Ishikawa (cell line): ENCODE results near the gene ST3GAL5.

Experiments used
- CEBPB ChIP-seq: IDR thresholded peaks from 2 replicates; pipeline ENCODE4 v1.6.1; 2012
- CREB1 ChIP-seq: IDR thresholded peaks from 2 replicates; pipeline ENCODE4 v1.6.1; 2012; ENCODE audit warnings: low read depth
- EGR1 ChIP-seq: IDR thresholded peaks from 2 replicates; pipeline ENCODE4 v1.6.1; 2012
- EP300 ChIP-seq: IDR thresholded peaks from 2 replicates; pipeline ENCODE4 v1.6.1; 2012; ENCODE audit warnings: borderline replicate concordance
- FOXM1 ChIP-seq: IDR thresholded peaks from 2 replicates; pipeline ENCODE4 v1.6.1; 2012; ENCODE audit warnings: low read depth, borderline replicate concordance
- NFIC ChIP-seq: IDR thresholded peaks from 2 replicates; pipeline ENCODE4 v1.6.1; 2012
- RAD21 ChIP-seq: IDR thresholded peaks from 2 replicates; pipeline ENCODE4 v1.6.1; 2012; ENCODE audit warnings: low read depth
- TAF1 ChIP-seq: IDR thresholded peaks from 2 replicates; pipeline ENCODE4 v1.6.1; 2012; ENCODE audit warnings: low read depth, mild to moderate bottlenecking
- TCF12 ChIP-seq: IDR thresholded peaks from 2 replicates; pipeline ENCODE4 v1.6.1; 2012; ENCODE audit warnings: low read depth
- TEAD4 ChIP-seq: IDR thresholded peaks from 2 replicates; pipeline ENCODE4 v1.6.1; 2012
- USF1 ChIP-seq: IDR thresholded peaks from 2 replicates; pipeline ENCODE4 v1.6.1; 2012
- YY1 ChIP-seq: IDR thresholded peaks from 2 replicates; pipeline ENCODE4 v1.6.1; 2012; ENCODE audit warnings: low read depth
- ZBTB7A ChIP-seq: IDR thresholded peaks from 2 replicates; pipeline ENCODE4 v1.6.1; 2012; ENCODE audit warnings: low read depth
- TF ChIP-seq, protein P1 (sequence below): IDR thresholded peaks from 2 replicates; pipeline ENCODE4 v1.6.1; 2012
- TF ChIP-seq, protein P2 (sequence below): IDR thresholded peaks from 2 replicates; pipeline ENCODE4 v1.6.1; 2012; ENCODE audit warnings: low read depth, mild to moderate bottlenecking

ST3GAL5 gene

DNA sequence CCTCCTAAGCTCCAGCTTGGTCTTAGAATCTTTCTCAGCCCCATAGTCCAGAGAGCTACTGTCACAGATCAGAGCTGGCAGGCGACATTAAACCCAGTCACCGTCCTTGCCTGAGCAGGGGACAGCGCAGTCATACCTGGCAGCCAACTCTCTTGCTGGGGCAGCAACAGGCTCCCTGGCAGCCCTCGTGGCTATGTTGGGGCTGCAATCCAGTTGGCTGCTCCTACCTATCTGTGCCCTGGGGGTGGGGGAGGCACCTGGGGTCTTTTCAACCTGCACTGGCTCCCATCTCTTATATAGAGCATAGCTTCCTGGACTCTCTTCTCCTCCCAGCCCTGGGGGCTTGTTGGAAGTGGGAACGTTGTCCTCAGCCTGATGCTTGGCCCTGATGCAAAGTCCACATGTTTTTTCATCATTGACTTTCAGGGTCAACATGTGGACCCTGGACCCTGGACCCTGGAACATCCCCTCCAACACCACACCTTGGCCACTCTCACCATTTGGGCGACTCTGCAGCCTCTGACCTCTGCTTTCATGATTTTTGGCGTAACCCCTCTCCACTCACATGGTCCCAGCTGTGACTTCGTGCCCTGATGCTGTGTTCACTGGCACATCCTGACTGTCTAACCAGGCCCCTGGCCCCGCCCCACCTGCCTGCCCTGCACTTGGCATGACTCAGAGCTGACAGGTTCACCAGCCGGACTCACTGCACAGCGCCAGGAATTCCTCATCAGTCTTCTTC, 89.4 kb downstream of the ST3GAL5 start:
- TF ChIP-seq CREB1: no peak
- TF ChIP-seq FOXM1: no peak
- TF ChIP-seq, protein P1, sequence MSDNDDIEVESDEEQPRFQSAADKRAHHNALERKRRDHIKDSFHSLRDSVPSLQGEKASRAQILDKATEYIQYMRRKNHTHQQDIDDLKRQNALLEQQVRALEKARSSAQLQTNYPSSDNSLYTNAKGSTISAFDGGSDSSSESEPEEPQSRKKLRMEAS: no peak
- no peak for TF ChIP-seq TEAD4

- TF ChIP-seq, protein P2, sequence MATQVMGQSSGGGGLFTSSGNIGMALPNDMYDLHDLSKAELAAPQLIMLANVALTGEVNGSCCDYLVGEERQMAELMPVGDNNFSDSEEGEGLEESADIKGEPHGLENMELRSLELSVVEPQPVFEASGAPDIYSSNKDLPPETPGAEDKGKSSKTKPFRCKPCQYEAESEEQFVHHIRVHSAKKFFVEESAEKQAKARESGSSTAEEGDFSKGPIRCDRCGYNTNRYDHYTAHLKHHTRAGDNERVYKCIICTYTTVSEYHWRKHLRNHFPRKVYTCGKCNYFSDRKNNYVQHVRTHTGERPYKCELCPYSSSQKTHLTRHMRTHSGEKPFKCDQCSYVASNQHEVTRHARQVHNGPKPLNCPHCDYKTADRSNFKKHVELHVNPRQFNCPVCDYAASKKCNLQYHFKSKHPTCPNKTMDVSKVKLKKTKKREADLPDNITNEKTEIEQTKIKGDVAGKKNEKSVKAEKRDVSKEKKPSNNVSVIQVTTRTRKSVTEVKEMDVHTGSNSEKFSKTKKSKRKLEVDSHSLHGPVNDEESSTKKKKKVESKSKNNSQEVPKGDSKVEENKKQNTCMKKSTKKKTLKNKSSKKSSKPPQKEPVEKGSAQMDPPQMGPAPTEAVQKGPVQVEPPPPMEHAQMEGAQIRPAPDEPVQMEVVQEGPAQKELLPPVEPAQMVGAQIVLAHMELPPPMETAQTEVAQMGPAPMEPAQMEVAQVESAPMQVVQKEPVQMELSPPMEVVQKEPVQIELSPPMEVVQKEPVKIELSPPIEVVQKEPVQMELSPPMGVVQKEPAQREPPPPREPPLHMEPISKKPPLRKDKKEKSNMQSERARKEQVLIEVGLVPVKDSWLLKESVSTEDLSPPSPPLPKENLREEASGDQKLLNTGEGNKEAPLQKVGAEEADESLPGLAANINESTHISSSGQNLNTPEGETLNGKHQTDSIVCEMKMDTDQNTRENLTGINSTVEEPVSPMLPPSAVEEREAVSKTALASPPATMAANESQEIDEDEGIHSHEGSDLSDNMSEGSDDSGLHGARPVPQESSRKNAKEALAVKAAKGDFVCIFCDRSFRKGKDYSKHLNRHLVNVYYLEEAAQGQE: no peak
- TF ChIP-seq RAD21: peak; percentile 52; the same call in 1 of the 2 replicates
Observed at GRCh38 chr2:85797921-85798320, 90.9 kb downstream of the ST3GAL5 start.

DNA sequence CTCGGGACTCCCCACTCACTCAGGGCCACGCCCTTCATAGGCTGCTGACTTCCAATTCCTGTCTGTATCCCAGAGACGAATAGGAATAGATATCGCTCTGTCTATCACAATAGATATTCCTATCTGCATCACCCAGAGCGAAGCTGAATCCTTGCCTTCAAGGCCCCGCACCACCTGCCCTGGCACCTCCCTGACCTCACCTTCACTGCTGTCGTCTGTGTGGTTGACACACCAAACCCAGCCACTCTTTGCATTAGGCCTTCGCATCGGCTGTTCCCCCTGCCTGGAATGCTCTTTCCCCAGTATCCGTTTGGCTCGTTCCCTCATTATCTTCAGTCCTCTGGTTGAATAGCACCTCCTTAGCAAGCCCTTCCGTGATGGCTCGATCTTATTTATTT, 91.5 kb downstream of the ST3GAL5 start:
- no peak for TF ChIP-seq ZBTB7A
- TF ChIP-seq CEBPB: no peak
- TF ChIP-seq EP300: no peak
- no peak for TF ChIP-seq FOXM1

- TF ChIP-seq ZBTB7A (no peak), YY1 (no peak), FOXM1 (no peak), TEAD4 (no peak)
- TF ChIP-seq, protein P2: peak; percentile 45; the same call in 1 of the 2 replicates
Observed at GRCh38 chr2:85796341-85797262, 92.2 kb downstream of the ST3GAL5 start.

GRCh38 chr2:85796046-85796340, 92.8 kb downstream of the ST3GAL5 start:
- TF ChIP-seq TCF12: no peak
- TF ChIP-seq RAD21: no peak
- TF ChIP-seq YY1: no peak
- no peak for TF ChIP-seq EP300
- TF ChIP-seq NFIC: no peak
- no peak for TF ChIP-seq EGR1
- no peak for TF ChIP-seq ZBTB7A
- no peak for TF ChIP-seq TAF1
- TF ChIP-seq CEBPB: no peak
- TF ChIP-seq, protein P1: no peak
- no peak for TF ChIP-seq CREB1
- no peak for TF ChIP-seq TEAD4
- TF ChIP-seq USF1: no peak

- TF ChIP-seq EP300 (no peak), CEBPB (no peak), CREB1 (no peak), YY1 (no peak), TCF12 (no peak), TEAD4 (no peak), TAF1 (no peak), RAD21 (no peak), USF1 (no peak), ZBTB7A (no peak), NFIC (no peak)
- TF ChIP-seq, protein P1: no peak
- TF ChIP-seq, protein P2: no peak
Observed at GRCh38 chr2:85795331-85796045, 93.3 kb downstream of the ST3GAL5 start.
